Brain pericyte (primary cell): Measurements from ENCODE around the gene TESK1.
"Not testable (repeated sequence)": the region's sequence is repeated elsewhere in the genome, so short reads cannot be mapped to it uniquely, and the experiment has no call there.

Experiments used
- DNase-seq: peaks from one replicate; pipeline ENCODE4 v3.0.0-alpha.2; 2012; ENCODE audit warnings: low read depth, low spot score

TESK1 gene

DNA sequence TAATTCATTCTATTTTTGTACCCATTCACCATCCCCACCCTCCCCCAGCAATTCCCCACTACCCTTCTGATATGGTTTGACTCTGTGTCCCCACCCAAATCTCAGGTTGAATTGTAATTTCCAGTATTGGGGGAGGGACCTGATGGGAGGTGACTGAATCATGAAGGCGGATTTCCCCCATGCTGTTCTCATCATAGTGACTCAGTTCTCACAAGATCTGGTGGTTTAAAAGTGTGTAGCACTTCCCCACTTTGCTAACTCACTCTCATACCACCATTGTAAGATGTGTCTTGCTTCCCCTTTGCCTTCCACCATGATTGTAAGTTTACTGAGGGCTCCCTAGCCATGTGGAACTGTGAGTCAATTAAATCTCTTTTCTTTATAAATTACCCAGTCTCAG lies 25.9 kb upstream of the TESK1 start:
- no peak for DNase-seq

DNA sequence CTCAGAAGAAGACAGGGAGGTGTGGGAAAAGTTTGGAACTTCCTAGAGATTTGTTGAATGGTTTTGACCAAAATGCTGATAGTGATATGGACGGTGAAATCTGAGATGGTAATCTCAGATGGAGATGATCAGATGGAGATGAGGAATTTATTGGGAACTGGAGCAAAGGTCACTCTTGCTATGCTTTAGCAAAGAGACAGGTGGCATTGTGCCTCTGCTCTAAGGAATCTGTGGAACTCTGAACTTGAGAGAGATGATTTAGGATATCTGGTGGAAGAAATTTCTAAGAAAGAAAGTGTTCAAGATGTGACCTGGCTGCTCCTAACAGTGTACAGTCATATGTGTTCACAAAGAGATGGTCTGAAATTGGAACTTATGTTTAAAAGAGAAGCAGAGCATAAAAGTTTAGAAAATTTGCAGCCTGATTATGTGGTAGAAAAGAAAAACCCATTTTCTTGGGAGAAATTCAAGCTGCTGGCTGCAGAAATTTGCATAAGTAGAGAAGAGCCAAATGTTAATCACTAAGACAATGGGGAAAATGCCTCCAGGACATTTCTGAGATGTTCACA lies 25.3 kb upstream of the TESK1 start:
- DNase-seq = not testable (repeated sequence)

GRCh38 chr9:35583521-35583920 lies 21.5 kb upstream of the TESK1 start:
- not testable (repeated sequence) for DNase-seq

DNA sequence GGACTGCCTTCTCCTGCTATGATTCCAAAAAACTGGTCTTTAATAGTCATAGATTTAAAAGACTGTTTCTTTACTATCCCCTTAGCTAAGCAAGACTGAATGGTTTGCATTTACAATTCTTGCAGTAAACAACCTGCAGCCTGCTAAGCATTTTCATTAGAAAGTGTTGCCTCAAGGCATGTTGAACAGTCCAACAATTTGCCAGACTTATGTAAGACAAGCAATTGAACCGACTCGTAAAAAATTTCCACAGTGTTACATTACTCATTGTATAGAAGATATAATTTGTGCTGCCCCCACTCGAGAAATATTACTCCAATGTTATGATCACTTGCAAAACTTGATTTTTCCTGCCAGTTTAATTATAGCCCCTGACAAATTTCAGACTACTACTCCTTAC lies 20.4 kb upstream of the TESK1 start:
- DNase-seq = not testable (repeated sequence)

GRCh38 chr9:35588506-35588905 lies 16.6 kb upstream of the TESK1 start:
- DNase-seq = not testable (repeated sequence)

DNA sequence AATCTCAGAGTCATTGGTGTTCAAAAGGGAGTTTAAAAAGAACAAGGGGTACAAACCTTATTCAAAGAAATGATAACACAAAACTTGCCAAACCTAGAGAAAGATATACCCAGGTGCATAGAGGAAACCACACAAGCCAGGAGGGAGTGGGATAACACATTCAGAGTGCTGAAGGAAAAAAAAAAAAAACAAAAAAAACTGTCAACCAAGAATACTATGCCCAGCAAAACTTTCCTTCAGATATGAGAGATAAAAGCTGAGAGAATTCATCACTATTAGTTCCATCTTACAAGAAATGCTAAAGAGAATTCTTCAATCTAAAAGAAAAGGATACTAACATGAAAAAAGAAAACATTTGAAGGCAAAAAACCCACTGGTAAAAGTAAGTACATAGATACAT lies 11.5 kb upstream of the TESK1 start:
- no peak for DNase-seq

- DNase-seq = no peak
Observed at GRCh38 chr9:35594471-35594870, 10.6 kb upstream of the TESK1 start.

DNA sequence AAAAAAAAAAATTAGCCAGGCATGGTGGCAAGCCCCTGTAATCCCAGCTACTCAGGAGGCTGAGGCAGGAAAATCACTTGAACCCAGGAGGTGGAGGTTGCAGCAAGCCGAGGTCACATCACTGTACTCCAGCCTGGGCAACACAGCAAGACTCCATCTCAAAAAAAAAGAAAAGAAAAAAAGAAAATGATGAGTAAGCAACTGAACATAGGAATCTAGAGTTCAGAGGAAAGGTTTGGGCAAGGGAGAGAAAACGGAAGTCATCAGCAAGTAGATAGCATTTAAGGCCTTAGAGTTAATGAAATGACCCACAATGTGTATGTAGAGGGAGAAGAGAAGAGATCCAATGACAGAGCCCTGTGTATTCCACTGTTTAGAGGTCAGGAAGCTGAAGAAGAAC lies 8.2 kb upstream of the TESK1 start:
- DNase-seq = not testable (repeated sequence)

GRCh38 chr9:35598866-35599590 lies 6.0 kb upstream of the TESK1 start:
- DNase-seq = no peak

DNA sequence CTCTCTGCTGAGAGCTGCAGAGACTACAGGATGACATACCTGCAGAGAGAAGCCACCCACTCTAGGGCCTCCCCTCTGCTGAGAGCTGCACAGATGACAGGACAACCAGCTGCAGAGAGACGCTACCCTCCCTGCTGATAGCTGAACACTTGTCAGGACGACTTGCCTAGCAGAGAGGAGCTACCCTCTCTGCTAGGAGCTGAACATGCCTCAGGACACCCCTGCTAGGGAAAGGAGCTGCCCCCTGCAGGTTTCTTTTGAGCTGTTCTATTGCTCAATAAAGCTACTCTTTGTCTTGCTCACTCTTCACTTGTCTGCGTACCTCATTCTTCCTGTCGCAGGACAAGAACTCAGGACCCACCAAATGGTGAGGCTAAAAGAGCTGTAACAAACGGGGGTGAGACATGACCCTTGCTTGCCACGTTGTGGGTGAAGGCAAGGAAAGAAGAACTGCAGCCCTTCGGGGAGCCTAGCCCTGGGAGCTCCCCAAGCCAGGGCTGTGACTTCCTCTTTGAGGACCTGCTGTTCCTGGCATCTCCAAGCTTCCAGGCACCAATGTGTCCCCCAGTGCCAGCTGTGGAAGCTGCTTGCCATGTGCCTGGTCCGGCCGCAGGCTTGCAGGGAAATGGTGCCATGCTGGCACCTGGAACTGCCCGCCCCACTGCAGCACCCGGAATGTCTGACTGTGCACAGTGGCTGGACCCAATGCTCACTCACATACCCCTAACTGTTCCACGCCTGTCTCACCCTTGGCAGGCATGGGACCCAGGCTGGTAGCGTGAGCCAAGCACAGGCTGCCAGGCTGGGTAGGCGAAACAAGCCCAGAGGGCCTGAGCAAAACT lies 5.1 kb upstream of the TESK1 start:
- DNase-seq = no peak

GRCh38 chr9:35603506-35603985 lies 1.5 kb upstream of the TESK1 start:
- DNase-seq = peak; percentile 29

DNA sequence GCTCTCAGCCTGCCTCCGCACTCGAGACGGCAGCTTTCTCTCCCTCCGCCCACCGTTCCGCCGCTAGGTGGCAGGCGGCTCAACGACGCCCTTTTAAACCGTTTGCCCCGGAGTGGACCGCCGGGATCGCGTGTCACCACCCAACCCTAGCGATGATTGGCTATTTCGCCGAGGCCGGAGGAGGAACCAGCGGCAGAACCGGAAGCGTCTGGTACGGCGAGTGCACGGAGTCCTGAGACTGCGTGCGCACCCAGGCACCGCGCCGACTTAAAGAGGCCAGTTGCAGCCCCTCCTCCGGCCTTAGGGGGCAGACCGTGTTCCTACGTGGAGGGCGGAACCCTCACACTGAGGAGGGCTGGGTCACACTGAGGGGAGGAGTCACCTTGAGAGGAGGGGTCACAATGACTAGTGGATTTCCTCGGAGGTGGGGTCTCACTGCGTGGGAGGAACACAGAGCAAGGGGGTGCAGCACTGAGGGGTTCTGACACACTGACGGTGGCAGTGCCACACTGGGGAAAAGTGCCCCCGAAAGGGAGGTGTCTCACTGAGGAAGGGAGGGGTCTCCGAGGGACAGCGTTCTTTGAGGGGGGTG lies 980 bp upstream of the TESK1 start:
- peak; percentile 100 for DNase-seq

DNA sequence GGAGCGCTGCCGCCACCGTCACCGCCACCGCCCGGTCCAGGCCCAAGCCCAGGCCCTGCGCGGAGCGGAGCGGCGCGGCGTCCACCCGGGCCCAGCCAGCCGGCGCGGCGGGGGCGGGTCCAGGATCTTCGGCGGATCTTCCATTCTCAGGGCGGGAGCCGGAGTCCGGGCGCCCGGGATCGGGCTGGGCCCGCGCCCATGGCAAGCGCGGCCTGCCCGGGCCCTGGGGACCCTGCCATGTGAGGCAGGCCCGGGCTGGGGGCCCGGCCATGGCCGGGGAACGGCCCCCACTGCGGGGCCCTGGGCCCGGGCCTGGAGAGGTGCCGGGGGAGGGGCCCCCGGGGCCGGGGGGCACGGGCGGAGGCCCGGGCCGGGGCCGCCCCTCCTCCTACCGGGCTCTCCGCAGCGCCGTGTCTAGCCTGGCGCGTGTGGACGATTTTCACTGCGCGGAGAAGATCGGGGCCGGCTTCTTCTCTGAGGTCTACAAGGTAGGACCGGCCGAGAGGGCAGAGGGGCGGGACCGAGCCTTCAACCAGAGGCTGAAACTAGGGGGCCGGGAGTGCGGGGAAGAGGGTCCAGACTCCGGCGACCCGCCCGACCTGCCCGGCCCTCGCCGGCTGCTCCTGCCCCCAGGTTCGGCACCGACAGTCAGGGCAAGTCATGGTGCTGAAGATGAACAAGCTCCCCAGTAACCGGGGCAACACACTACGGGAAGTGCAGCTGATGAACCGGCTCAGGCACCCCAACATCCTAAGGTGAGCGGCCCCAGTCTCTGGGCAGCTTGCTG lies 482 bp downstream of the TESK1 start:
- DNase-seq = no peak

GRCh38 chr9:35606138-35606504 lies 1.1 kb downstream of the TESK1 start:
- no peak for DNase-seq

GRCh38 chr9:35606726-35607125 lies 1.7 kb downstream of the TESK1 start:
- no peak for DNase-seq

DNA sequence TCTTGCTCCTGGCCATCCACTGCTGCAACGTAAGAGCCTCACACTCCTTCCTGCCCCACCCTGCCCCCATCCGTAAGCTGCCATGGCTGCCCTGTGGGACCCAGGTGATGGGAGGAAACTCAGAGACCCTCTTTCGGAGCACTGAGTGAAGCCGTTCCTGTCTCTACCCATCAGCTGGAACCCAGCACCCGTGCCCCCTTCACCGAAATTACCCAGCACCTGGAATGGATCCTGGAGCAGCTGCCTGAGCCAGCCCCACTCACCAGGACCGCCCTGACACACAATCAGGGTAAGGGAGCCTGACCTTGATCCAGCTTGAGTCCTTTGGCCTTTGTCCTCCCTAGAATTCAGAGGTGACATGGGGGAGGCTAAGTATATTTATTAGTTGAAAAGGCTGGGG lies 3.2 kb downstream of the TESK1 start:
- no peak for DNase-seq

DNA sequence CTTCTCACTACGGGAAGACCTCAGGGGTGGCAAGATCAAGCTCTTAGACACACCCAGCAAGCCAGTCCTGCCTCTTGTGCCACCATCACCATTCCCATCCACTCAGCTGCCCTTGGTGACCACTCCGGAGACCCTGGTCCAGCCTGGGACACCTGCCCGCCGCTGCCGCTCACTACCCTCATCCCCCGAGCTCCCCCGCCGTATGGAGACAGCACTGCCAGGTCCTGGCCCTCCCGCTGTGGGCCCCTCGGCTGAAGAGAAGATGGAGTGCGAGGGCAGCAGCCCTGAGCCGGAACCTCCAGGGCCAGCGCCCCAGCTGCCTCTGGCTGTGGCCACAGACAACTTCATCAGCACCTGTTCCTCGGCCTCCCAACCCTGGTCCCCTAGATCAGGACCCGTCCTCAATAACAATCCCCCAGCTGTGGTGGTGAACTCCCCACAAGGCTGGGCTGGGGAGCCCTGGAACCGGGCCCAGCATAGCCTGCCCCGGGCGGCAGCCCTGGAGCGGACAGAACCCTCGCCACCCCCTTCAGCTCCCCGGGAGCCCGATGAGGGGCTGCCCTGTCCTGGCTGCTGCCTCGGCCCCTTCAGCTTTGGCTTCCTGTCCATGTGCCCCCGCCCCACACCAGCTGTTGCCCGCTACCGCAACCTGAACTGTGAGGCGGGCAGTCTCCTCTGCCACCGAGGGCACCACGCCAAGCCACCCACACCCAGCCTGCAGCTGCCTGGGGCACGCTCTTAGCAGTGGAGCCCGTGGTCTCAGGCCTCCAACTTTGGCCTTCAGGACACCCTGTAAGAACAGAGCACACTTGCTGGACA lies 4.1 kb downstream of the TESK1 start:
- no peak for DNase-seq

- DNase-seq = no peak
Observed at GRCh38 chr9:35609820-35610163, 4.7 kb downstream of the TESK1 start.

GRCh38 chr9:35611230-35611797 lies 6.3 kb downstream of the TESK1 start:
- DNase-seq = no peak

DNA sequence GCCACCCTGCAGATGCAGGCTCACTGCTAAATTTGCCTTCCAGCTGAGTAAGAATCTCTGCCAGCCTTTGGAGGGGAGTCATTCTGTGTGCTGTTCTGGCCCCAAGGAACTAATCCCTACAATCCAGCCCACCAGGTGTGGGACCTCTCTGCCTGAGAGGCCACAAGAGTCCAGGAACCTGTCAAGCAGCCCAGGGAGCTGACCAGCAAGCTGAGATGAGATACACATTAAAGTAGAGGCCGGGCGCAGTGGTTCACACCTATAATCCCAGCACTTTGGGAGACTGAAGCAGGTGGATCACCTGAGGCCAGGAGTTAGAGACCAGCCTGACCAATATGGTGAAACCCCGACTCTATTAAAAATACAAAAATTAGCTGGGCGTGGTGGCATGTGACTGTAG lies 7.0 kb downstream of the TESK1 start:
- DNase-seq = not testable (repeated sequence)
